Erythroblast (primary cell): ENCODE data around the gene CNEP1R1.
"Not testable (repeated sequence)": the region's sequence is repeated elsewhere in the genome, so short reads cannot be mapped to it uniquely, and the experiment has no call there.

Source experiments
- GATA1 ChIP-seq: IDR thresholded peaks from 2 replicates; pipeline ENCODE4 v1.6.1; 2011; ENCODE audit warnings: low read depth, mild to moderate bottlenecking, control low read depth, low read length, moderate library complexity
- POLR2A ChIP-seq: IDR thresholded peaks from 2 replicates; pipeline ENCODE4 v1.6.1; 2011; ENCODE audit warnings: mild to moderate bottlenecking, low read length

DNA sequence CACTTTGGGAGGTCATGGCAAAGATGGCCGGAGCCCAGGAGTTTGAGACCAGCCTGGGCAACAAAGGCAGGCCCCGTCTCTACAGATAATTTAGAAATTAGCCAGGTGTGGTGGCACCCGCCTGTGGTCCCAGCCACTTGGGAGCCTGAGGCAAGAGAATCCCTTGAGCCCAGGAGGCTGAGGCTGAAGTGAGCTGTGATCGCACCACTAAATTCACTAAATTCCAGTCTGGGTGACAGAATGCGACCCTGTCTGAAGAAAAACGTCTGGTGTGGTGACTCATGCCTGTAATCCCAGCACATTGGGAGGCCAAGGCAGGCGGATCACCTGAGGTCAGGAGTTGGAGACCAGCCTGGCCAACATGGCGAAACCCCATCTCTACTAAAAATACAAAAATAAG, 10.8 kb upstream of the CNEP1R1 start:
- not testable (repeated sequence) for TF ChIP-seq POLR2A, GATA1
